ENCODE data around the gene PICALM. TPM values are rescaled to one million over a fixed set of nuclear protein-coding genes. Genes with fewer than 3 reads are reported as not detected.

PICALM gene
- total and polyA plus RNA-seq, 2 of the 4 experiments (the other 2 are of a cell fraction): 235 to 453 TPM

- Histone ChIP-seq H3K56ac (ENCODE audit: extremely low read depth, insufficient read depth, low read length) (no peak overlapping the region), H3K27ac (ENCODE audit: insufficient read depth, low read length) (no peak overlapping the region), H3K9me1 (ENCODE audit: insufficient read depth, low read length) (peaks cover 10% of the 10 kb centered on the region), H3K79me1 (ENCODE audit: low read depth in 1 of 2, low read length in 2 of 2) (peaks cover 0 to 25% of the 10 kb centered on the region in 2 experiments; a peak in 2 of 4 replicates), H3K4ac (ENCODE audit: low read depth, low read length) (no peak overlapping the region), H2AK9ac (replicated peaks; ENCODE audit: low read depth, low read length, poor library complexity) (no peak overlapping the region), H2BK20ac (ENCODE audit: low read depth, low read length) (no peak overlapping the region), H3K27me3 (ENCODE audit: control insufficient read depth, insufficient read depth, low read length) (no peaks in the 10 kb centered on the region), H4K91ac (ENCODE audit: insufficient read depth, low read depth, low read length) (no peak overlapping the region), H3K4me1 (ENCODE audit: control insufficient read depth, insufficient read depth, low read length) (peaks cover 9% of the 10 kb centered on the region), H2AFZ (replicated peaks; ENCODE audit: low read length, poor library complexity) (no peak overlapping the region), H2AK5ac (ENCODE audit: low read depth, low read length) (no peak overlapping the region), H3K4me2 (ENCODE audit: low read depth, low read length) (no peak overlapping the region), H3K23ac (ENCODE audit: low read depth, low read length) (no peak overlapping the region), H4K20me1 (ENCODE audit: insufficient read depth, low read length) (peaks cover 84% of the 10 kb centered on the region), H4K8ac (ENCODE audit: low read depth in 2 of 2, low read length in 2 of 2) (no peak overlapping the region), H3K14ac (replicated peaks; ENCODE audit: low read depth, low read length) (no peak overlapping the region), H2BK120ac (ENCODE audit: low read depth, low read length) (no peak overlapping the region), H3K36me3 (ENCODE audit: control insufficient read depth, insufficient read depth, low read length) (no peaks in the 10 kb centered on the region; the same call in 1 of the 2 replicates), H3K4me3 (ENCODE audit: insufficient read depth, low read depth, low read length) (no peak overlapping the region), H3K9ac (ENCODE audit: low read depth, low read length) (no peak overlapping the region), H4K5ac (ENCODE audit: low read depth, low read length) (no peak overlapping the region), H2BK5ac (ENCODE audit: low read depth, low read length, poor library complexity, severe bottlenecking) (no peak overlapping the region), H3K18ac (ENCODE audit: low read depth, low read length) (no peak overlapping the region), H3K9me3 (ENCODE audit: control insufficient read depth, insufficient read depth, low read length) (no peaks in the 10 kb centered on the region), H2BK15ac (ENCODE audit: low read depth, low read length) (no peak overlapping the region)
- ATAC-seq (ENCODE audit: low read depth) (no peak), DNase-seq (no peak)
- dilution Hi-C loops (cut with HindIII; ENCODE audit: low sequenced_read_pairs, unreplicated experiment): no loop called here
- TF ChIP-seq, protein P1, sequence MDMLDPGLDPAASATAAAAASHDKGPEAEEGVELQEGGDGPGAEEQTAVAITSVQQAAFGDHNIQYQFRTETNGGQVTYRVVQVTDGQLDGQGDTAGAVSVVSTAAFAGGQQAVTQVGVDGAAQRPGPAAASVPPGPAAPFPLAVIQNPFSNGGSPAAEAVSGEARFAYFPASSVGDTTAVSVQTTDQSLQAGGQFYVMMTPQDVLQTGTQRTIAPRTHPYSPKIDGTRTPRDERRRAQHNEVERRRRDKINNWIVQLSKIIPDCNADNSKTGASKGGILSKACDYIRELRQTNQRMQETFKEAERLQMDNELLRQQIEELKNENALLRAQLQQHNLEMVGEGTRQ (IDR thresholded peaks at IDR 0.05; ENCODE audit: low read depth, low read length): no peak
- TF ChIP-seq, protein P2, sequence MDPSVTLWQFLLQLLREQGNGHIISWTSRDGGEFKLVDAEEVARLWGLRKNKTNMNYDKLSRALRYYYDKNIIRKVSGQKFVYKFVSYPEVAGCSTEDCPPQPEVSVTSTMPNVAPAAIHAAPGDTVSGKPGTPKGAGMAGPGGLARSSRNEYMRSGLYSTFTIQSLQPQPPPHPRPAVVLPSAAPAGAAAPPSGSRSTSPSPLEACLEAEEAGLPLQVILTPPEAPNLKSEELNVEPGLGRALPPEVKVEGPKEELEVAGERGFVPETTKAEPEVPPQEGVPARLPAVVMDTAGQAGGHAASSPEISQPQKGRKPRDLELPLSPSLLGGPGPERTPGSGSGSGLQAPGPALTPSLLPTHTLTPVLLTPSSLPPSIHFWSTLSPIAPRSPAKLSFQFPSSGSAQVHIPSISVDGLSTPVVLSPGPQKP (IDR thresholded peaks at IDR 0.05; ENCODE audit: borderline replicate concordance, low read depth, low read length): no peak
- no peak for TF ChIP-seq MAZ (IDR thresholded peaks at IDR 0.05; ENCODE audit: borderline replicate concordance, low read depth, low read length)
- TF ChIP-seq FOS (IDR thresholded peaks at IDR 0.05; ENCODE audit: low read depth, low read length): no peak
- TF ChIP-seq BHLHE40 (IDR thresholded peaks at IDR 0.05; ENCODE audit: low read depth, low read length): no peak
- TF ChIP-seq POLR2A (IDR thresholded peaks at IDR 0.05; ENCODE audit: low read depth, low read length): no peak
- TF ChIP-seq NFE2L2 (IDR thresholded peaks at IDR 0.05; ENCODE audit: low read depth, low read length): no peak
- TF ChIP-seq RFX5 (IDR thresholded peaks at IDR 0.05; ENCODE audit: low read depth, low read length): no peak
- no peak for TF ChIP-seq SMC3 (IDR thresholded peaks at IDR 0.05; ENCODE audit: low read depth, low read length)
- TF ChIP-seq RAD21 (IDR thresholded peaks at IDR 0.05; ENCODE audit: low read length): no peak
- no peak for TF ChIP-seq CEBPB (IDR thresholded peaks at IDR 0.05; ENCODE audit: low read depth, low read length)
- TF ChIP-seq CTCF (conservative IDR thresholded peaks at IDR 0.05; ENCODE audit: low read depth, low read length): no peak
- TF ChIP-seq CHD1 (IDR thresholded peaks at IDR 0.05; ENCODE audit: low read depth, low read length): no peak
- no peak for TF ChIP-seq RCOR1 (IDR thresholded peaks at IDR 0.05; ENCODE audit: insufficient replicate concordance, low read length)
- TF ChIP-seq MXI1 (IDR thresholded peaks at IDR 0.05; ENCODE audit: borderline replicate concordance, low read depth, low read length): no peak
- no peak for TF ChIP-seq MAFK (IDR thresholded peaks at IDR 0.05; ENCODE audit: low read depth, low read length)
- intact Hi-C loops (cut with micrococcal nuclease): no loop called here
- ChIA-PET CTCF (interaction anchor here (0.7 kb wide), 1 partner anchor 177 kb away, joined by 3 read pairs; no protein-coding TSS in a partner anchor), POLR2A (ENCODE audit: unreplicated experiment) (no interaction called here)
- in situ Hi-C loops (cut with MboI; ENCODE audit: low sequenced_read_pairs): loop anchor here (25.0 kb wide), 1 partner anchor 173 kb away; no protein-coding TSS in a partner anchor
- BruUV-seq (replicated peaks): no TSS peak
These were observed 29.8 kb downstream of the PICALM start for GRCh38 chr11:86039094-86039493.

Data from IMR-90 (cell line).